Activated CD8-positive, alpha-beta T cell treated with anti-CD3 and anti-CD28 coated beads, Interleukin-2, amount 10 ng/mL, durations not matched to agents 7 days and 5 days (primary cell): ENCODE data around the gene PTPRQ. TPM values are rescaled to one million over a fixed set of nuclear protein-coding genes. Genes with fewer than 3 reads are reported as not detected.
"Not testable (repeated sequence)": the region's sequence is repeated elsewhere in the genome, so short reads cannot be mapped to it uniquely, and the experiment has no call there.

Source experiments
- ATAC-seq: fragments of 150-1000 bp; cut with Tn5 transposase; one replicate; pipeline ENCODE4 v1.10.0; 2021; ENCODE audit warnings: moderate library complexity
- CTCF ChIA-PET: fragments of 350-600 bp; sonication (Branson Sonifier 250); formaldehyde crosslinking; loops from one replicate; lab custom pipeline; 2021; ENCODE audit warnings: antibody characterized with exemption; lab: Charles Lee
- POLR2A ChIA-PET: fragments of 350-600 bp; sonication (Branson Sonifier 250); formaldehyde crosslinking; loops from one replicate; lab custom pipeline; 2021; ENCODE audit warnings: antibody characterized with exemption; lab: Charles Lee
- DNase-seq: peaks from one replicate; pipeline ENCODE4 v3.0.0-alpha.2; 2020
- H3K27ac Mint-ChIP-seq: one replicate; pipeline ENCODE4 v1.8.0; 2021; ENCODE audit warnings: mild to moderate bottlenecking, mixed read lengths
- H3K27me3 Mint-ChIP-seq: one replicate; pipeline ENCODE4 v1.8.0; 2021; ENCODE audit warnings: low read depth, mixed read lengths
- H3K36me3 Mint-ChIP-seq: one replicate; pipeline ENCODE4 v1.8.0; 2021; ENCODE audit warnings: low read depth, mixed read lengths
- H3K4me1 Mint-ChIP-seq: one replicate; pipeline ENCODE4 v1.8.0; 2021; ENCODE audit warnings: low read depth, mixed read lengths
- H3K4me3 Mint-ChIP-seq: one replicate; pipeline ENCODE4 v1.8.0; 2021; ENCODE audit warnings: mild to moderate bottlenecking, mixed read lengths
- H3K9me3 Mint-ChIP-seq: one replicate; pipeline ENCODE4 v1.8.0; 2022; ENCODE audit warnings: mixed read lengths; ENCODE audit not compliant: insufficient read depth
- total RNA-seq, 2 experiments: library from RNA; stranded (reverse); gene quantifications; one replicate each; pipeline ENCODE4 v1.2.3, GENCODE V29; 2021

The PTPRQ gene
- total RNA-seq, 2 experiments from 2014 or later: not detected

GRCh38 chr12:80477521-80478145 is 33.6 kb downstream of the PTPRQ start:
- H3K27ac Mint-ChIP-seq, CTCF ChIA-PET: not testable (repeated sequence)

GRCh38 chr12:80484746-80485145 is 40.7 kb downstream of the PTPRQ start:
- DNase-seq (no peak), ATAC-seq (no peak)
- Mint-ChIP-seq H3K4me3 (no peak overlapping the region), H3K27me3 (no peaks in the 10 kb centered on the region), H3K9me3 (peaks cover 3% of the 10 kb centered on the region), H3K4me1 (no peaks in the 10 kb centered on the region), H3K36me3 (no peaks in the 10 kb centered on the region), H3K27ac (no peak overlapping the region)
- ChIA-PET CTCF (no interaction called here), POLR2A (no interaction called here)

More at GRCh38 chr12:80477521-80478145, 33.6 kb downstream of the PTPRQ start:
- H3K9me3 Mint-ChIP-seq, DNase-seq, POLR2A ChIA-PET, ATAC-seq, H3K27me3 Mint-ChIP-seq, H3K4me1 Mint-ChIP-seq, H3K4me3 Mint-ChIP-seq, H3K36me3 Mint-ChIP-seq: not testable (repeated sequence)

GRCh38 chr12:80485222-80485987 is 41.4 kb downstream of the PTPRQ start:
- H3K36me3 Mint-ChIP-seq: no peaks in the 10 kb centered on the region
- no peaks in the 10 kb centered on the region for H3K27me3 Mint-ChIP-seq
- POLR2A ChIA-PET: no interaction called here
- H3K4me1 Mint-ChIP-seq: no peaks in the 10 kb centered on the region
- no peak overlapping the region for H3K27ac Mint-ChIP-seq
- no peak for DNase-seq
- peaks cover 3% of the 10 kb centered on the region for H3K9me3 Mint-ChIP-seq
- no peak for ATAC-seq
- no peak overlapping the region for H3K4me3 Mint-ChIP-seq
- CTCF ChIA-PET: no interaction called here

- H3K9me3 Mint-ChIP-seq: peaks cover 3% of the 10 kb centered on the region
- POLR2A ChIA-PET: no interaction called here
Observed at GRCh38 chr12:80490329-80490728, 46.3 kb downstream of the PTPRQ start.

GRCh38 chr12:80491166-80491565 is 47.1 kb downstream of the PTPRQ start:
- Mint-ChIP-seq H3K27me3 (no peaks in the 10 kb centered on the region), H3K9me3 (peaks cover 3% of the 10 kb centered on the region), H3K4me3 (no peak overlapping the region), H3K27ac (no peak overlapping the region), H3K4me1 (no peaks in the 10 kb centered on the region), H3K36me3 (no peaks in the 10 kb centered on the region)
- DNase-seq (no peak), ATAC-seq (no peak)
- ChIA-PET CTCF (no interaction called here), POLR2A (no interaction called here)

More at GRCh38 chr12:80490329-80490728, 46.3 kb downstream of the PTPRQ start:
- Mint-ChIP-seq H3K4me1 (no peaks in the 10 kb centered on the region), H3K27me3 (no peaks in the 10 kb centered on the region), H3K27ac (no peak overlapping the region), H3K36me3 (no peaks in the 10 kb centered on the region), H3K4me3 (no peak overlapping the region)
- ATAC-seq: no peak
- CTCF ChIA-PET: no interaction called here
- no peak for DNase-seq

GRCh38 chr12:80493466-80493865 is 49.4 kb downstream of the PTPRQ start:
- no peak overlapping the region for H3K4me3 Mint-ChIP-seq
- POLR2A ChIA-PET: no interaction called here
- no peak for ATAC-seq
- H3K9me3 Mint-ChIP-seq: peaks cover 3% of the 10 kb centered on the region
- no peaks in the 10 kb centered on the region for H3K4me1 Mint-ChIP-seq
- CTCF ChIA-PET: no interaction called here
- no peak for DNase-seq
- no peak overlapping the region for H3K27ac Mint-ChIP-seq
- H3K36me3 Mint-ChIP-seq: no peaks in the 10 kb centered on the region
- H3K27me3 Mint-ChIP-seq: no peaks in the 10 kb centered on the region

- Mint-ChIP-seq H3K36me3 (no peaks in the 10 kb centered on the region), H3K9me3 (no peaks in the 10 kb centered on the region), H3K4me3 (no peak overlapping the region), H3K27me3 (no peaks in the 10 kb centered on the region), H3K4me1 (no peaks in the 10 kb centered on the region), H3K27ac (no peak overlapping the region)
- DNase-seq (no peak), ATAC-seq (no peak)
- ChIA-PET POLR2A (no interaction called here), CTCF (no interaction called here)
Observed at GRCh38 chr12:80494836-80495235, 50.8 kb downstream of the PTPRQ start.

GRCh38 chr12:80498059-80498728 is 54.2 kb downstream of the PTPRQ start:
- ChIA-PET CTCF (no interaction called here), POLR2A (no interaction called here)
- H3K27me3 Mint-ChIP-seq: no peaks in the 10 kb centered on the region
- DNase-seq (no peak), ATAC-seq (no peak)
- no peaks in the 10 kb centered on the region for H3K9me3 Mint-ChIP-seq
- no peak overlapping the region for H3K27ac Mint-ChIP-seq
- H3K4me3 Mint-ChIP-seq: no peak overlapping the region
- H3K36me3 Mint-ChIP-seq: no peaks in the 10 kb centered on the region
- no peaks in the 10 kb centered on the region for H3K4me1 Mint-ChIP-seq

- Mint-ChIP-seq H3K4me3 (no peak overlapping the region), H3K9me3 (no peaks in the 10 kb centered on the region), H3K27me3 (no peaks in the 10 kb centered on the region), H3K4me1 (no peaks in the 10 kb centered on the region), H3K36me3 (no peaks in the 10 kb centered on the region), H3K27ac (no peak overlapping the region)
- ChIA-PET POLR2A (no interaction called here), CTCF (no interaction called here)
- ATAC-seq (no peak), DNase-seq (no peak)
Observed at GRCh38 chr12:80504389-80505163, 60.5 kb downstream of the PTPRQ start.

- CTCF ChIA-PET: no interaction called here
- DNase-seq: no peak
Observed at GRCh38 chr12:80509781-80510556, 65.9 kb downstream of the PTPRQ start.

GRCh38 chr12:80512781-80513180 is 68.7 kb downstream of the PTPRQ start:
- no peak for ATAC-seq
- ChIA-PET POLR2A (no interaction called here), CTCF (no interaction called here)
- H3K9me3 Mint-ChIP-seq: peaks cover 14% of the 10 kb centered on the region
- H3K27ac Mint-ChIP-seq: no peak overlapping the region
- no peaks in the 10 kb centered on the region for H3K27me3 Mint-ChIP-seq
- H3K4me3 Mint-ChIP-seq: no peak overlapping the region
- H3K4me1 Mint-ChIP-seq: no peaks in the 10 kb centered on the region
- DNase-seq: no peak
- H3K36me3 Mint-ChIP-seq: no peaks in the 10 kb centered on the region

More at GRCh38 chr12:80509781-80510556, 65.9 kb downstream of the PTPRQ start:
- H3K4me1 Mint-ChIP-seq: no peaks in the 10 kb centered on the region
- no peaks in the 10 kb centered on the region for H3K9me3 Mint-ChIP-seq
- no peaks in the 10 kb centered on the region for H3K36me3 Mint-ChIP-seq
- H3K27ac Mint-ChIP-seq: no peak overlapping the region
- POLR2A ChIA-PET: no interaction called here
- H3K27me3 Mint-ChIP-seq: no peaks in the 10 kb centered on the region
- ATAC-seq: no peak
- no peak overlapping the region for H3K4me3 Mint-ChIP-seq
